ENCODE data around the gene GRID2.

DNA sequence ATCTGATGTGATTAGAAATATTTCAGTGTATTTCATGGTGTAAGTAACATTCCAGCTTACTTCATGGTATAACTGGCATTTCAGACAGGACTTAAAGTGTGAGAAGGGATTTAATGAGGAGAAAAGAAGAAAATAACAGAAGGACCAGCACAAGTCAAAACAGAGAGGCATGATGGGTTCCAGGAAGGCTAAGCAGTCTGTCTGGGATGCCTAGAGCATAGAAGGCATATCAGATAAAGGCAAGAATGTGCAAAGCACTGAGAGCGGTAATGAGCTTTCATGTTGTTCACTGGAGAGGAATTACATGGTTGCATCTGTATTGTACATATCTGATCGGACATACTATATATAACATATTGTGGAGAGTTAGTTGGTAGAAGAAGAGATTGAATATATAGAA is 54.2 kb downstream of the GRID2 start:
- TF ChIP-seq, protein P1, sequence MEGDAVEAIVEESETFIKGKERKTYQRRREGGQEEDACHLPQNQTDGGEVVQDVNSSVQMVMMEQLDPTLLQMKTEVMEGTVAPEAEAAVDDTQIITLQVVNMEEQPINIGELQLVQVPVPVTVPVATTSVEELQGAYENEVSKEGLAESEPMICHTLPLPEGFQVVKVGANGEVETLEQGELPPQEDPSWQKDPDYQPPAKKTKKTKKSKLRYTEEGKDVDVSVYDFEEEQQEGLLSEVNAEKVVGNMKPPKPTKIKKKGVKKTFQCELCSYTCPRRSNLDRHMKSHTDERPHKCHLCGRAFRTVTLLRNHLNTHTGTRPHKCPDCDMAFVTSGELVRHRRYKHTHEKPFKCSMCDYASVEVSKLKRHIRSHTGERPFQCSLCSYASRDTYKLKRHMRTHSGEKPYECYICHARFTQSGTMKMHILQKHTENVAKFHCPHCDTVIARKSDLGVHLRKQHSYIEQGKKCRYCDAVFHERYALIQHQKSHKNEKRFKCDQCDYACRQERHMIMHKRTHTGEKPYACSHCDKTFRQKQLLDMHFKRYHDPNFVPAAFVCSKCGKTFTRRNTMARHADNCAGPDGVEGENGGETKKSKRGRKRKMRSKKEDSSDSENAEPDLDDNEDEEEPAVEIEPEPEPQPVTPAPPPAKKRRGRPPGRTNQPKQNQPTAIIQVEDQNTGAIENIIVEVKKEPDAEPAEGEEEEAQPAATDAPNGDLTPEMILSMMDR (IDR thresholded peaks at IDR 0.05) = no peak
- no peak for TF ChIP-seq POLR2A (IDR thresholded peaks at IDR 0.05)
